CD4-positive, alpha-beta T cell treated with Interleukin-1 beta for 1 hour (primary cell): ENCODE measurements around the gene PROK2.

Experiments used
- DNase-seq, 2 donors: peaks; one replicate each; pipeline ENCODE4 v3.0.0-alpha.2; 2020 to 2022

The PROK2 gene, protein sequence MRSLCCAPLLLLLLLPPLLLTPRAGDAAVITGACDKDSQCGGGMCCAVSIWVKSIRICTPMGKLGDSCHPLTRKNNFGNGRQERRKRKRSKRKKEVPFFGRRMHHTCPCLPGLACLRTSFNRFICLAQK

DNA sequence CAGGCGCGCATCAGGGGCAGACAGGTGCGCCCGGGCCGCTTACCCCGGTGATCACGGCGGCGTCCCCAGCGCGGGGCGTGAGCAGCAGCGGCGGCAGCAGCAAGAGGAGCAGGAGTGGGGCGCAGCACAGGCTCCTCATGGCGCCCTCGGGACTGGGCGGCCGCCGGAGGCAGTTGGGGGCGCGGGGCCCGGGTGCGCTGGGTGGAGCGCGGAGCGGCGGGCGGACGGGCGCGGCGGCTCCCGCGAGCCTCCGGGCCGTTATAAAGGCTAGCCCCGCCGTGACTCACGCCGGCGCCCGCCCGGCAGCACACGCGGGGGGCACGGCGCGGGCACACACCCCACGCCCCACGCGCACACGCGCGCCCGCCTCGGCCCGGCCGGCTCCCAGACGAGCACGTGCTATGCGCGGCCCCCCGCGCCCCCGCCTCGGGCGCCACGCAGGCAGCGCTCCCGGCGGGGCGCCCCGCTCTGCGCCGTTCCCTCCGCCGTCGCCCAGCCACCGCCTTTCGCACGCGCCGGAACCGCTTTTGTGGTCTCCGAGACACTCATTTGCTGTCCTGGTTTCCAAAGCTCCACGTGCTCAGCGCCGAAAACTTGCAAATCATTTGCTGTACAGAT is at the start of gene PROK2:
PROK2 (minus strand) TSS at position 235 of the 618 bp plus-strand sequence; CDS start at position 139, 96 bp downstream.
- peak; percentile 7 to 17 for DNase-seq

DNA sequence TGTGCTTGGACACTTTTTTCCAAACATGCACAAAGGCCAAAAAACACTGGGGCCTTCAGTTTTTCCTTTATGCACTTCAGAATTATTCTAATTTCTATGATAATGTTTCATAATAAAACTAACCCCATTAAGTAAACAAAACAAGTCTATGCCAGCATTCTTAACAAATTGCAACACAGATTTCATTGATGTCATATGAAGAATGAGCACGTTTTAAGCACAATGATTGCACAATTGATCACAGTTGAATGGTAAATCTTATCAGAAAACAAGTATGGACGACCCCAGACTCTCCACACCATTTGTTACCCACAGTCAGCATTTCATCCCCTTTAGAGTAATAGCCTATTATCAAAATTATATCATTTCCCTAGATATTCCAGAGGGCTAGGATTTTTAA is 46.7 kb upstream of the PROK2 start:
- DNase-seq = no peak

DNA sequence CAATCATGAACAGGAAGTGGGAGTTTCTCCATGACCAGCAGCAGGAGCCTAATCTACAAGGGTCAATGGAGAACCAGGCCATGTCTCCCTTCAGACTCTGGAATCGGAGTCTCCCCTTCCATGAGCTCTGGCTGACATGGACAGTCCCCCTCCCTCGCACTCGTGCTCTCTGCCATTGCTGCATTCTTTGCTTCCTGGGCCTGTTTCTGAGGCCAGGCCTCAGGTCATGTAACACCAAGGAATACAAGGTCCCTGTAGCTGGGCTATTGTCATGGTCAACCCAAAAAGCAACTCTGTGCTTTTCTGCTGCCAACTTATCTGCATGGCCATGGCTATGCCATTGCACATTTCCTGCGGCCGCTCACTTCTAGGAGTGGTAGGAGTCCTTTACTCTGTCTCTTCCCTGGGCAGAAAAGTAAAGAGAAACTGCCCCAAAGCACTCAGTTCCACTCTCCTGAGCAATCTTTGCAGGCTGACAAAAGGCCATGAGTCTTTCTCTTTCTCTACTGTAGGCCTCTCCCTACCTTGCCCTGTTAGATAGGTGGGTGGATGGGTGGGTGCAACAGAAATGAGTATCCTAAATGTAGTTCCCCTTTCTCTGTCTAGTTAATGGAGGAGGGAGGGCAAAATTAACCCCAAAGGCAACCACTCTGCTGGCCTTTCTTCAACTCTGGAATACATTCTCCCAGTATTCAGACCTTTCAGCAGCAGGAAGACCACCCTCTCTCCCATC is 40.8 kb upstream of the PROK2 start:
- DNase-seq = no peak

DNA sequence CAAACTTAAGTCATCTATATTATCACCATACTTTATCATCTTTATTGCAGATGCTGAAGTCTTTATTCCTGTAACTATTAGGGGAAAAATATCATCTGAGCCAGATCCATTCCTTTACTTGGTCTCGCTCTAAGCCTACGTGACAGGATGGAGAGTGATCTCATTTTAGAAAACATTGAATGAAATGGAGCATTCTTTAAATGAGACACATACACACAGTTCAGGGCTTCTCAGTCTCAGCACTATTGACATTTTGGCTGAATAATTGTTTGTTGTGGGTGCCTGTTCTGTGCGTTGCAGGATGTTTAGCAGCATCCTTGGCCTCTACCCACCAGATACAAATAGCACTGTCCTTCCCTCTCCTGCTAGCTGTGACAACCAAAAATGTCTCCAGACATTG is 36.2 kb upstream of the PROK2 start:
- no peak for DNase-seq

DNA sequence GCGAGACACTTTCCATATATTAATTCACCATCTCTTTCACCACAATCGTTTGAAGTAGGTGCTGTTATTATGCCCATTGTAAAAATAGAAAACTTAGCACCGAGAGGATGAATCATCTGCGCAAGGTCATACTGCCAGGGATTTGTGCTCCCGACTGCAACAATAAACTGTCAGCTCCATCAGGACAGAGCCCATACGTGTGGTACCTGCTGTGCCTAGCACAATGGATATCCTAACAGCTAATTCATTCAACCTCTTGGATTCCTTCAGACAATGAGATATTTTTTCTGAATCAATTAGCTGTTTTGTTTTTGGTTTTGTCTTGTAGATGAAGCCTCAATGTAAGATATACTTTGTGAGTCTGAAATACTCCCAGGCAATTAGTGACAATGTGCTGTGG is 32.3 kb upstream of the PROK2 start:
- DNase-seq = no peak

DNA sequence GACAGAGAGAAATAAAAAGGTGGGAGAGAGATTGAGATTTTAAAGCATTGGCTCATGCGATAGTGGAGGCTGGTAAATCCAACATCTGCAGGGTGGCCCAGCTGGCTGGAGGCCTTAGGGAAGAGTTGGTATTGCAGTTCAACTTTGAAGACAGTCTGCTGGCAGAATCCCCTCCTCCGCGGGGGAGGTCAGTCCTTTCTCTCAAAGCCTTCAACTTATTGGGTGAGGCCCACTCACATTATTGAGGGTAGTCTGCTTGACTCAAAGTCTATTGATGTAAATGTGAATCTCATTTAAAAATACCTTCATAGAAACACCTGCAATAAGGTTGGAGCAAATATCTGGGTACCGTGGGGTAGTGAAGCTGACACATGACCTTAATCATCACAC is 31.8 kb upstream of the PROK2 start:
- DNase-seq = no peak

DNA sequence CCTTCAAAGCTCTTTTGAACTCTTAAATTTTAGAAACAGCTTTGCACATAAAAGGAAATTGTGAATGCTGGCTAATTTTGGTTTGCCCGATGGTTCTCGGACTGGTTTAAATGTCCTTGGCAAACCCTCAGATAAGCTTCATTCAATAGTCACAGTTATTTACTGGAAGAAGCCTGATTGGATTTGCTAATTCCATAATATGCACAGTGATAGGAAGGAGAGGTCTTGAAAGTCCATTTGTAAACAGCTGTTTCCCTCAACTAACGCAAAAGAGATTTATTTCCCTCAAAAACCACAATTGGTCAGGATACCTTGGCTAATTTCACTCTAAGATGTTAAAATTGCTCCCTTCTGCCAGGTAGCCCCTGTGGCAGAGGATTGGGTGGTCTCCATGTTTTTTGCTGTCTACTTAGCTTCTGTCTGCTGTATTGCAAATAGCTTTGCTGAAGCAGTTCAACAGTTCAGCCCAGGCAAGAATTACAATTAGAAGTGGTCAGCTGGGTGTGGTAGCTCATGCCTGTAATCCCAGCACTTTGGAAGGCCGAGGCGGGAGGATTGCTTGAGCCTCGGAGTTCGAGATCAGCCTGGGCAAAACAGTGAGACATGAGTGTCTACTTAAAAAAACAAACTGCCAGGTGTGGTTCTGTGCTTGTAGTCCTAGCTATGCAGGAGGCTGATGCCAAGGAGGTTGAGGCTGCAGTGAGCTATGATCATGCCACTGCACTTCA is 30.6 kb upstream of the PROK2 start:
- no peak for DNase-seq

DNA sequence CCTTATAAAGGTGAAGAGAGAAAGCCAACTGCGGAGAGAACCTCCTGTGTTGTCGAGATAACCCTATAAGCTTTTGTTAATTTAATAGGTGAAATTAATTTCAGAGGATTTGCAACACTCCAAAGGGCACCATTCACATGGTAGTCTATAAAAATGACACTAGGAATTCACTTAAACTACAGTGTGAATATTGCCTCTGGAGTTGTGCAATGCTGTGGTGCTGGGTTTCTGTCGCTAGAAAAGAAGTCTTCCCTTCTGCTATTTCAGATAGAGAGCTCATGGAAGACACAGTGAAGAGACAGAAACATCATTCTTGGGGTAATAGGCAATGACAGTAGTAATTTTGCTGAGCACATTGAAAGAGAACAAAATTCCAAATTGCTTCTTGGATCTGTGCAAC is 28.8 kb upstream of the PROK2 start:
- DNase-seq = no peak

DNA sequence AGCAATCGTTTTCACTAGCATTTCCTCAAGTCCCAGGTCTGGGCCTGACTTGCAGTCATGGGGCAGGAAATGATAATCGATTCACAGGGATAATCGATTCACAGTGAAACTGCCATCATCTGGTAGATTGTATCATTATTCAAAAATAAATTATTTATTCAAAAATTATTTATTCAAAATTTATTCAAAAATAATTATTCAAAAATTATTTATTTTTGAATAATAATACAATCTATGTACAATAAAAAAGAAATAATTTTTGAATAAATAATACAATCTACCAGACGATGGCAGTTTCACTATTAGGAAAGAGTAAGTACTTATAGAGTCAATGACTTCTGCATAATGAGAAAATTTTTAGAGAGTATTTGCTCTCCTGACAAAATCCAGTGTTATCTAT is 28.1 kb upstream of the PROK2 start:
- no peak for DNase-seq

DNA sequence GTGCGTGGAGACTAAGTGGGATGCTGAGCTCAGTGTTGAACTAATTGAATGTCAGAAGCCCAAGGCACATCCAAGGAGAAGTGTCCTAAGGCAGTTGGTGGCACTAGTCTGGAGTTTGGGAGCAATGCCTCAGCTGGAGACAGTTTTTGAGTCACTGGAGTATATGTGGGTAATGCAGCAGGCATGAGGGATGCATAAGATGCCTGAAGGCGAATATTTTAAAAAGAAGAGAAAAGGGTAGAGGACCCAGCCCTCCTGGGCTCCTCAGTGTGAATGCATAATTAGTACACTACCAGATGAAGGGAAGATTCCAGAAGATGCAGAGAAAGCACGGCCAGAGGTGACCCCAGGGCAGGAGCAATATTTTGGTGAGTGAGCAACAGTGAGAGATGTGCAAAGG is 25.1 kb upstream of the PROK2 start:
- DNase-seq = no peak

DNA sequence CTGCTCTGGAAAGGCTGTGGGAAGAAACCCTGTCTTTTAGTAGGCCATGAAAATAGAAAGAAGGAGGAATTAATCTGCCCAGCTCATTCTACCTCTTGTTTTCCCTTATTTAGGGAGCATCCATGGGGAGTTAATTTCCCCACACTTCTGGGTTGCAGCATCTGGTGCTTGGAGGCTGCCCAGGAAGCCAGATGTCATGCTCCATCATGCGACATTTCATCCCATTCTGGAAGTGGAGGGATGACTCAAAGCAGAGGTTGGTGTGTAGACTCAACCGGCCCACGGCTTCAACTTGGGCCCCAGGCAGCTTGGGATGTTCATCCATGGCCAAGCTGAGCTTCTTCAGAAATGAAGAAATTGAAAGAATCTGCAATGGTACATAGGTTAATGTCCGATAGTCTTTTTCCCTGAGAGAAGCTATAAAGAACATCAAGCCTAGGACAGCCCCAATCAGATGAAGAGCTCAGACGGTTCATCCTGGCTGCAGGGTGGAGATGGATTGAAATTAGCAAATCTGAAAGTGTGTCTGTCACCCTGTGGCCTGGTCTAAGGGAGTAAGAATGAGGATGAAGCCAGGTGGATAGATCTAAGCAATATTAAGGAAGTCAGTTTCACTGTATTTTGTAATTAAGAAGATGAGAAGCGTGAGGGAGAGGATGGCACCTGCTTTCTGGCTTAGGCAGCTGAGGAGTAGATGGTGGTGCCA is 24.5 kb upstream of the PROK2 start:
- no peak for DNase-seq

DNA sequence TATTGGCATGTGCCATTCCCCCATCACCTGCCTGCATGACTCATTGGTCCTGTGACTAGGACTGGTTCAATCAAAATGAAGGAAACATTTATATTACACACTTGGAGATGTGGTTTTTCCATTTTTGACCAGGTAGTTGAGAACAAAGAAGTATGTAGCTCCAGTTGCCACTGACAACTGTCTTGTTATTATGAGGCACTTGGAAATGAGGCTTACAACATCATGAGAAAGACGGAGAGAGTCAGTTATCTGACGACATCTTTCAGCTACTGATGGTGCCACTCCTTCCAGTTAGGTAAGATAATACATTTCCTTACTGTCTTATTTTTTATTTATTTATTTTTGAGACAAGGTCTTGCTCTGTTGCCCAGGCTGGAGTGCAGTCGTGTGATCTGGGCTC is 21.8 kb upstream of the PROK2 start:
- DNase-seq = no peak

DNA sequence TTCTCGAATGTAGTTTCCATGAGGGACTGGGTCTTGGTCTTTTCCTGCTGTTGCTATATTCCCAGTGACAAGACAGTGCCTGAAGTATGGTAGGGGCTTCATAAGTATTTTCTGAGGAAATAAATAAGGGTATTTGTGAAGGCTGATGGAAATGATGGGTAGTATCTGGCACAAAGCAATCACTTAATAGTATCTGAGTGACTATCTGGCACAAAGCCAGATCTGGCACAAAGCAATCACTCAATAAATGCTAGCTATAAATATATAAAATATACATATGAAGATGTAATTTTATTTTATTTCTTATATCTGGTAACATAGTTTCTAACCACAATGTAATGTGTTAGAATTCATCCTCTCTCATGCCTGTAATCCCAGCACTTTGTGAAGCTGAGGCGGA is 20.7 kb upstream of the PROK2 start:
- DNase-seq = no peak

DNA sequence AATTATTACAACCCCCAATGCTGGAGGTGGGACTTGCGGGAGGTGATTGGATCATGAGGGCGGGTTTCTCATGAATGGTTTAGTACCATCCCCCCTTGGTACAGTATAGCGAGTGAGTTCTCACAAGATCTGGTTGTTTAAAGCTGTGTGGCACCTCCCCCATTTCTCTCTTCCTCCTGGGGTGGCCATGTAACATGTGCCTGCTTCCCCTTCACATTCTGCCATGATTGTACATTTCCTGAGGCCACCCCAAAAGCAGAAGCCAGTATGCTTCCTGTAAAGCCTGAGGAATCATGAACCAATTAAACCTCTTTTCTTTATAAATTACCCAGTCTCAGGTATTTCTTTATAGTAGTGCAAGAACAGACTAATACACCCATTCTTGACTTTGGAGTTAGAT is 20.3 kb upstream of the PROK2 start:
- DNase-seq = peak in 1 of 2 donors; percentile 27

DNA sequence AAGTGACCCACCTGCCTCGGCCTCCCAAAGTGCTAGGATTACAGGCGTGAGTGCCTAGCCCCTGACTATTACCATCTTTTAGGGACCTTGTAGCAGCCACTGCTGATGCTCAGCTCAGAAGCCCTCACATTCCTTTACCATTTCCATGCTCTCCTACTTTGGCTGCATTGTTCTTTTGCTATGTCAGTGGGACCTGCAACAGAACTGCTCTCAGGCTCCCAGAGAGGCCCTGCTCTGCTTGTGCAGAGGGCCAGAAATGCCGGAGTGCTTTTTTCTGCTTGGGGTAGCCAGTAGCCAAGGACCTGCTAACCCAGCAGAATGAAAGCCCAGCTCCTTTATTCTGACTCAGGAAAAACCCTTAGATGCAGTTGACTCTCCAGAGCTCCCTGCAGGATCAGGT is 18.3 kb upstream of the PROK2 start:
- no peak for DNase-seq

DNA sequence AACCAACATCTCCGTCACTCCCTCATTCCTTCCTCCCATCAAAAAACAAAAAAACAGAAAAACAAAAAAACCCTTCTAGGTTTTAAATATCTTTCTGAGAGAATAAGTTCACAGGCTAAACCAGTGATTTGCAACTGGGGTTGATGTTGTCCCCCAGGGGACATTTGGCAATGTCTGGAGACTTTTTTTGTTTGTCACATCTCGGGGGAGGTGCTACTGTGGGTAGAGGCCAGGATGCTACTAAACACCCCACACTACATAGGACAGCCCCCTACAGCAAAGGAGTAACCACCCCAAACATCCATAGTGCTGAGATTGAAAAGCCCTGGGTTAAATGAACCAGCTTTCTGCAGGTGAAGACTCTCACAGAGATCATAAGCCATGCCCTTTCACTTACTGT is 17.0 kb upstream of the PROK2 start:
- no peak for DNase-seq

DNA sequence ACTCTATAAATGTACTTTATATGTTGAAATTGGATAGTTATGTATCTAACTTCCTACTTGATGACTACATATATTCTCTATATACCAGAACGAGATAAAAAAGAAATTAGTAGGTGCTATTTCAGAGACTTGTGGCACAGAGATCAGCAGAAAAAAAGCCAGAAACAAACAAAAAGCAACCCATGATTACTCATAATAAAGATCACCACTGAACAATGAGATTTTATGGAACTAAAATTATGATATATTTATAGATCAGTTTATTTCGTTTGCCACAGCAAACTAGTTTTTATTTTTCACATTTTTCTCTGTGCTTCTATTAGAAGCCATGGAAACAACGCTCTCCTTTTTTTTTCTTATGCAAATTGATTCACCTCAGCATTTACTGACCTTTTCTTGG is 15.1 kb upstream of the PROK2 start:
- DNase-seq = no peak

DNA sequence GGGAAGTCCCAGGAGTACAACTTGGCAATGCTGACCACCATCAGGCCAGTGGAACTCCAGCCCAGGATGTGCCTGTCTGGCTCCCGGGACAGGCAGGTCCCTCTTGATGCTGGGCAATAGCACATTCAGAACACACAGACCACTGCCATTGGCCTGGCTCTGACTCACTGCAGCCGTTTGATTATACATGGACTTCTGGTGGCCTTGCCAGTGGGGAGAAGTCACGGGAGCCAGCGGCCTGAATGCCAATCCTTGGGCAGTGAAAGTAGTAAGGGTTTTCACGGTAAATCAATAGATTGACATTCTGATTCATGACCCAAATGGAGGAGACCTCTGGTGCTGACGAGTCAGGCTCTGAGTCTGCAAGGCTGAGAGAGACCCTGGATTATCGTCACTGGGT is 12.5 kb upstream of the PROK2 start:
- DNase-seq = no peak

DNA sequence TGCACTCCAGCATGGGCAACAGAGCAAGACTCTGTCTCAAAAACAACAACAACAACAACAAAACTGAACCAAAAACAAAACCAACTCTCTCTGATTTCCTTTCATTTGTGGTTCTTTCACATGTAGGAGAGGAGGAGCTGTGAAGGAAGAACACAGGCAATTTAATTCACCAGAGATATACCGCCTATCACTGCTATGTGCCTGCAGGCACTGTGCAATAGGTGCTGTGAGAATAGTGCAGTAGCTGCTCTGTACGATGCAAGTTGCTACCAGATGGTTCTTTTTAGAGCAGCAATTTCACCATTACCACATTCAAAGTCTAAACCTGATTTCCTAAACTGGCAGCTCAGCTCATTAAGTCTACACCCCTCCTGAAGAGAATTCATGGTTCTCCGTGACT is 11.3 kb upstream of the PROK2 start:
- no peak for DNase-seq

DNA sequence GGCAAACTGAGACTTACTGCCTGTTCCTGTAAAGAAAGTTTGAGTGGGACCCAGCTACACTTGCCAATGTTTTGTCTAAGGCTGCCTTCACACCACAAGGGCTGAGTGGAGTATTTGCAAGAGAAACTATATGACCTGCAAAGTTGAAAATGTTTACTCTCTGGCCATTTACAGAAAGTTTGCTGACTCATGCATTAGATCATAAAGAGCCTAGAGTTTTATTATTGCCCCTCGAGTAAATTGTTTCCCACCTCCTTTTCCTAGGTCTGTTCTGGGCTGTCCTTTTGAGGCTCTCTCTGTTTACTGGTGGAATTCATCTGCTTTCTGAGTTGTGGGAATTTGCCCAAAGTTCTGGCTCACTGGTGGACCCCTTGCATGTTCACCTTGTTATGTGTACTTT is 6.7 kb upstream of the PROK2 start:
- no peak for DNase-seq

DNA sequence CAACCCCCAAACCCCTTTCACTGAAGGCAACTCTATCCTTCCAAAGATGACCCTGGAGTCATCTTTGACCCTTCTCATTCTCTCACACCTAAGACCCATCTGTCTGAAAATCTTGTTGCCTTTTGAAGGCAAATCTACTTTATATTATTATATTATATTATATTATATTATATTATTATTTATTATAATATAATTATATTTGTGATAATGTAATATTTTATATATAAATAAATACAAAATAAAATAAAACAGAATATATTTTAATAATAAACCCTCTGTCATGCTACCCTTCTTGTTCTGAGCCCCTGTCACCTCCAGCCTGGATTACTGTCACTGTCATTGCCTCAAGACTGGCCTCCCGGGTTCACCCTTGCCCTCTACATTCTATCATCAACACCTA is 5.0 kb upstream of the PROK2 start:
- no peak for DNase-seq

DNA sequence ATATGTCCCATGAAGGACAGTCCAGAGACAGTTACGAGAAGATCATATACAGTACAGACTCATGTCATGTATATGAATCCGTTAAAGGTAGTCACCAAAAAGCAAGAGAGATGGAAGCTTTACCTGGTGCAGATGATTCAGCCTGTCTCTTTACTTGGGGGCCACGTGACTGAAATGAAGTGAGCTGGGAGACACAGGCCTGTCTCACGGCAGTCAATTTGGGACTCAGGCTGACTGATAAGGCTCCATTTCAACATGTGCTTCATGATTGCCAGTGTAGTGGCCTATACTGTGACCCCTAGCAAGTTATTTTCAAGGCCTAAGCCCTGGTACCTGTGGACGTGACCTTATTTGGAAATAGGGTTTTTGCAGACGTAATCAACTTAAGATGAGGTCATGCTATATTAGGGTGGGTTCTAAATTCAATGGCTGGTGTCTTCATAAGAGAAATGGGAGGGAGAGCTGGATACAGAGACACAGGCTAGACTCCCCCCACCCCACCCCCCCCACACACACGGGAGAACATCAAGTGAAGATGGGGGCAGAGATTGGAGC is 3.0 kb upstream of the PROK2 start:
- no peak for DNase-seq

DNA sequence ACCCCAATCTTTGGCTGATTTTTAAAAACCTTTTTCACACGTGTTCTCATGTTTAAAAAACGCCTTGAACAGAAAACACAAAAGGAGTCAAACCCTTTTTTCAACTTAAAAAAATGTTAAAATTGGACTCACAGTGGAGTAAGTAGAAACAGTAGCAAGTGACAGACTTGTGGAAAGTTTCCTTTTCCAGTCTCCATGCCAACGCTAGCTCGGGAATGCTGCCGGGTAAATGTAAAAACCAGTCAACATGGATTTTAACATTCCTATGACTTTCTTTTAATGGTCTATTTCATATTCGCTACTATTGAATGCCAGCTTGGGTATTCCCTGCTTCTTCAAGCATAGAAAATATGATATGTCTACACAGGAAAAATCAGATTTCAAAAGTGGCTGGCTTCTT is 1.6 kb upstream of the PROK2 start:
- DNase-seq = no peak
